LHCN-M2 (cell line): Measurements from ENCODE around the gene TGFBR2. TPM values are rescaled to one million over a fixed set of nuclear protein-coding genes. Genes with fewer than 3 reads are reported as not detected.

Experiments
- DNase-seq: peaks from one replicate; pipeline ENCODE4 v3.0.0-alpha.2; 2012; ENCODE audit warnings: low read depth
- polyA plus RNA-seq: library from polyadenylated mRNA; unstranded; fragments of >200 nt; gene quantifications from one replicate; pipeline ENCODE4 v1.2.1, GENCODE V29; 2012; ENCODE audit warnings: missing spikeins
- total RNA-seq: library from RNA; depleted of rRNA; stranded (reverse); fragments of >200 nt; gene quantifications from 2 replicates; pipeline ENCODE4 v1.2.3, GENCODE V29; 2014; rRNA removed

The TGFBR2 gene
- total RNA-seq: 278 and 330 TPM in 2 replicates
- 121 TPM for polyA plus RNA-seq

GRCh38 chr3:30606301-30607031, at the start of gene TGFBR2:
TGFBR2 (plus strand) TSS chr3:30606601; CDS start chr3:30606884, 283 bp downstream.
- peak; percentile 99 for DNase-seq

GRCh38 chr3:30557746-30558303, 48.6 kb upstream of the TGFBR2 start:
- DNase-seq: no peak

GRCh38 chr3:30563956-30564355, 42.4 kb upstream of the TGFBR2 start:
- no peak for DNase-seq

GRCh38 chr3:30567139-30567753, 39.2 kb upstream of the TGFBR2 start:
- no peak for DNase-seq

GRCh38 chr3:30576946-30577345, 29.5 kb upstream of the TGFBR2 start:
- peak; percentile 35 for DNase-seq

- DNase-seq: no peak
Observed at GRCh38 chr3:30577788-30578187, 28.6 kb upstream of the TGFBR2 start.

- DNase-seq: peak; percentile 97
Observed at GRCh38 chr3:30578479-30578878, 27.9 kb upstream of the TGFBR2 start.

GRCh38 chr3:30578986-30579579, 27.3 kb upstream of the TGFBR2 start:
- DNase-seq: no peak

- DNase-seq: no peak
Observed at GRCh38 chr3:30581067-30581585, 25.3 kb upstream of the TGFBR2 start.

GRCh38 chr3:30581982-30582381, 24.4 kb upstream of the TGFBR2 start:
- no peak for DNase-seq

GRCh38 chr3:30583973-30584372, 22.4 kb upstream of the TGFBR2 start:
- DNase-seq: no peak

- DNase-seq: no peak
Observed at GRCh38 chr3:30585654-30586053, 20.7 kb upstream of the TGFBR2 start.

GRCh38 chr3:30586096-30586805, 20.1 kb upstream of the TGFBR2 start:
- no peak for DNase-seq

GRCh38 chr3:30586806-30587486, 19.5 kb upstream of the TGFBR2 start:
- DNase-seq: no peak

- DNase-seq: no peak
Observed at GRCh38 chr3:30587904-30588303, 18.5 kb upstream of the TGFBR2 start.

- no peak for DNase-seq
Observed at GRCh38 chr3:30596152-30596551, 10.2 kb upstream of the TGFBR2 start.

GRCh38 chr3:30597131-30597768, 9.2 kb upstream of the TGFBR2 start:
- DNase-seq: peak; percentile 84

GRCh38 chr3:30597769-30598134, 8.6 kb upstream of the TGFBR2 start:
- no peak for DNase-seq

- no peak for DNase-seq
Observed at GRCh38 chr3:30598668-30599545, 7.5 kb upstream of the TGFBR2 start.

GRCh38 chr3:30600572-30600971, 5.8 kb upstream of the TGFBR2 start:
- DNase-seq: no peak
